Measurements from ENCODE around the gene COX7C. TPM values are rescaled to one million over a fixed set of nuclear protein-coding genes. Genes with fewer than 3 reads are reported as not detected.
A peak's percentile ranks its signal among the peaks of the same experiment; 100 is the strongest.

The COX7C gene
- total and polyA plus RNA-seq, 9 of the 15 experiments (the other 6 are each of a cell fraction or from before 2014, with no cell fraction given), result 576 to 1,783 (median 996) TPM

DNA sequence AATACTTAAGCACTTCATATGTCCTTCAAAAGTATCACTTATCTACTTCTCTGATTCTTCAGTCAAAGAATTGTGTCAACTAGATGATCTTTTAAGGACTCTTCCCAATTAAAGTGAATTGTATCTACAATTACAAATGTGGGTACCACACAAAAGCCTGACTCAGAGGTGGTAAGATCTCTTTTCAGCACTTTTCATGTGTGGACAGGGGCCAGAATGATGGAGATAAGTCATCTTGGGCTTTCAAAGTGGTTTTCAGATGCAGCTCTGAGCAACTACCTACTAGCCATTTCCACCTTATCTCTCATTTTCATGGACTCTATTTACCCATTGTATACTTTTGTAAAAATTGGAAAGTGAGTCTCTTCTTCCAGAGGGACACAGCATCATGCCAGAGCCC lies 8.4 kb downstream of the COX7C start:
- POLR2A ChIA-PET, result interaction anchor here (1.0 kb wide), 1 partner anchor 124 kb away, joined by 3 read pairs; no protein-coding TSS in a partner anchor
- no peak for DNase-seq (ENCODE audit: extremely low read depth in 1 of 4, low spot score in 3 of 4)
- Histone ChIP-seq H3K27me3 (ENCODE audit: control insufficient read depth in 2 of 2, insufficient read depth in 2 of 2, low read length in 2 of 2) (no peaks in the 10 kb centered on the region), H2AFZ (ENCODE audit: low read depth, low read length) (no peak overlapping the region), H3K9ac (ENCODE audit: insufficient read depth in 1 of 2, low read depth in 2 of 2, low read length in 2 of 2) (no peak overlapping the region), H3K27ac (ENCODE audit: extremely low read depth, low read depth, low read length) (no peak overlapping the region), H3K36me3 (ENCODE audit: control insufficient read depth, insufficient read depth, low read length) (peaks cover 10% of the 10 kb centered on the region; the same call in 1 of the 3 replicates), H3K4me3 (no peak overlapping the region), H3K9me3 (replicated peaks; ENCODE audit: control insufficient read depth, insufficient read depth, low read depth, low read length) (no peaks in the 10 kb centered on the region), H4K20me1 (replicated peaks; ENCODE audit: control insufficient read depth, insufficient read depth, low read length) (no peaks in the 10 kb centered on the region), H3K79me2 (ENCODE audit: control insufficient read depth, insufficient read depth, low read length) (no peaks in the 10 kb centered on the region), H3K9me1 (ENCODE audit: control insufficient read depth, insufficient read depth, low read length) (no peaks in the 10 kb centered on the region), H3K4me2 (ENCODE audit: insufficient read depth, low read length) (no peak overlapping the region), H3K4me1 (replicated peaks in 1 of 2; ENCODE audit: control insufficient read depth in 2 of 2, insufficient read depth in 2 of 2, low read length in 2 of 2) (peaks cover 0 to 3% of the 10 kb centered on the region in 2 experiments; a peak in 1 of 5 replicates)
- no peak for FAIRE-seq
- intact Hi-C loops (cut with micrococcal nuclease), result no loop called here
- CTCF ChIA-PET (ENCODE audit: low intra/inter-chr PET ratio), result no interaction called here
- in situ Hi-C loops (cut with MboI), result no loop called here
- no peak for ATAC-seq
- BruUV-seq (replicated peaks), result no TSS peak
- TF ChIP-seq PCBP1 (IDR thresholded peaks at IDR 0.05; ENCODE audit: low read depth, low read length, poor library complexity, severe bottlenecking) (no peak), ILF3 (IDR thresholded peaks at IDR 0.05; ENCODE audit: borderline replicate concordance) (no peak), EHMT2 (IDR thresholded peaks at IDR 0.05) (peak; percentile 91), SMAD1 (IDR thresholded peaks at IDR 0.05; ENCODE audit: low read depth, low read length, partially characterized antibody) (no peak), FOXA3 (CRISPR knock-in tag; conservative IDR thresholded peaks at IDR 0.05 in 1 of 2, IDR thresholded peaks at IDR 0.05 in 1 of 2) (no peak), CREB1 (IDR thresholded peaks at IDR 0.05) (no peak), CREB1 (CRISPR knock-in tag; IDR thresholded peaks at IDR 0.05) (no peak), HNRNPUL1 (IDR thresholded peaks at IDR 0.05; ENCODE audit: low read length) (no peak), HMG20A (CRISPR knock-in tag; conservative IDR thresholded peaks at IDR 0.05) (no peak), SRSF1 (IDR thresholded peaks at IDR 0.05; ENCODE audit: low read depth, low read length) (no peak), RCOR1 (IDR thresholded peaks at IDR 0.05; ENCODE audit: borderline replicate concordance in 1 of 2, low read depth in 2 of 2, low read length in 2 of 2) (0 out of 4 replicates have a peak, but pooled peaks of 1 of the 2 experiments have one; percentile 43), MIER1 (IDR thresholded peaks at IDR 0.05; ENCODE audit: low read depth) (peak; percentile 86)
- TF ChIP-seq, protein P1, sequence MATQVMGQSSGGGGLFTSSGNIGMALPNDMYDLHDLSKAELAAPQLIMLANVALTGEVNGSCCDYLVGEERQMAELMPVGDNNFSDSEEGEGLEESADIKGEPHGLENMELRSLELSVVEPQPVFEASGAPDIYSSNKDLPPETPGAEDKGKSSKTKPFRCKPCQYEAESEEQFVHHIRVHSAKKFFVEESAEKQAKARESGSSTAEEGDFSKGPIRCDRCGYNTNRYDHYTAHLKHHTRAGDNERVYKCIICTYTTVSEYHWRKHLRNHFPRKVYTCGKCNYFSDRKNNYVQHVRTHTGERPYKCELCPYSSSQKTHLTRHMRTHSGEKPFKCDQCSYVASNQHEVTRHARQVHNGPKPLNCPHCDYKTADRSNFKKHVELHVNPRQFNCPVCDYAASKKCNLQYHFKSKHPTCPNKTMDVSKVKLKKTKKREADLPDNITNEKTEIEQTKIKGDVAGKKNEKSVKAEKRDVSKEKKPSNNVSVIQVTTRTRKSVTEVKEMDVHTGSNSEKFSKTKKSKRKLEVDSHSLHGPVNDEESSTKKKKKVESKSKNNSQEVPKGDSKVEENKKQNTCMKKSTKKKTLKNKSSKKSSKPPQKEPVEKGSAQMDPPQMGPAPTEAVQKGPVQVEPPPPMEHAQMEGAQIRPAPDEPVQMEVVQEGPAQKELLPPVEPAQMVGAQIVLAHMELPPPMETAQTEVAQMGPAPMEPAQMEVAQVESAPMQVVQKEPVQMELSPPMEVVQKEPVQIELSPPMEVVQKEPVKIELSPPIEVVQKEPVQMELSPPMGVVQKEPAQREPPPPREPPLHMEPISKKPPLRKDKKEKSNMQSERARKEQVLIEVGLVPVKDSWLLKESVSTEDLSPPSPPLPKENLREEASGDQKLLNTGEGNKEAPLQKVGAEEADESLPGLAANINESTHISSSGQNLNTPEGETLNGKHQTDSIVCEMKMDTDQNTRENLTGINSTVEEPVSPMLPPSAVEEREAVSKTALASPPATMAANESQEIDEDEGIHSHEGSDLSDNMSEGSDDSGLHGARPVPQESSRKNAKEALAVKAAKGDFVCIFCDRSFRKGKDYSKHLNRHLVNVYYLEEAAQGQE (IDR thresholded peaks at IDR 0.05; ENCODE audit: borderline replicate concordance), result peak; percentile 94
- TF ChIP-seq, protein P1 (CRISPR knock-in tag; IDR thresholded peaks at IDR 0.05; ENCODE audit: low read depth), result 0 out of 2 replicates have a peak, but pooled peaks have one; percentile 52
- TF ChIP-seq, protein P2, sequence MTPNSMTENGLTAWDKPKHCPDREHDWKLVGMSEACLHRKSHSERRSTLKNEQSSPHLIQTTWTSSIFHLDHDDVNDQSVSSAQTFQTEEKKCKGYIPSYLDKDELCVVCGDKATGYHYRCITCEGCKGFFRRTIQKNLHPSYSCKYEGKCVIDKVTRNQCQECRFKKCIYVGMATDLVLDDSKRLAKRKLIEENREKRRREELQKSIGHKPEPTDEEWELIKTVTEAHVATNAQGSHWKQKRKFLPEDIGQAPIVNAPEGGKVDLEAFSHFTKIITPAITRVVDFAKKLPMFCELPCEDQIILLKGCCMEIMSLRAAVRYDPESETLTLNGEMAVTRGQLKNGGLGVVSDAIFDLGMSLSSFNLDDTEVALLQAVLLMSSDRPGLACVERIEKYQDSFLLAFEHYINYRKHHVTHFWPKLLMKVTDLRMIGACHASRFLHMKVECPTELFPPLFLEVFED (CRISPR knock-in tag; conservative IDR thresholded peaks at IDR 0.05), result no peak
